Smooth muscle cell (in vitro differentiated cells): Measurements from ENCODE around the gene KRTAP1-5. TPM values are rescaled to one million over a fixed set of nuclear protein-coding genes. Genes with fewer than 3 reads are reported as not detected.

ENCODE experiments used
- DNase-seq: peaks from one replicate; lab custom pipeline; 2025; ENCODE audit not compliant: unreplicated experiment; lab: John Stamatoyannopoulos, UW
- H2AFZ ChIP-seq: fragments of 200-600 bp; sonication (generic); 2 replicates; pipeline ENCODE4 v1.6.0; 2016; ENCODE audit warnings: antibody characterized with exemption, low read depth, mild to moderate bottlenecking
- H3F3A ChIP-seq: fragments of 200-600 bp; sonication (generic); 2 replicates; pipeline ENCODE4 v1.6.0; 2017; ENCODE audit warnings: antibody characterized with exemption, low read depth
- H3K27ac ChIP-seq: fragments of 200-600 bp; sonication (generic); 2 replicates; pipeline ENCODE4 v1.5.1; 2016; ENCODE audit warnings: low read depth, mild to moderate bottlenecking
- H3K27me3 ChIP-seq: fragments of 200-600 bp; sonication (generic); 2 replicates; pipeline ENCODE4 v1.6.1; 2016; ENCODE audit warnings: low read depth, mild to moderate bottlenecking
- H3K36me3 ChIP-seq: fragments of 200-600 bp; sonication (generic); 2 replicates; pipeline ENCODE4 v1.5.1; 2016; ENCODE audit warnings: low read depth
- H3K4me1 ChIP-seq: fragments of 200-600 bp; sonication (generic); 2 replicates; pipeline ENCODE4 v1.5.1; 2016; ENCODE audit warnings: low read depth
- H3K4me2 ChIP-seq: fragments of 200-600 bp; sonication (generic); 2 replicates; pipeline ENCODE4 v1.6.0; 2016; ENCODE audit warnings: mild to moderate bottlenecking
- H3K4me3 ChIP-seq: fragments of 200-600 bp; sonication (generic); 2 replicates; pipeline ENCODE4 v1.5.1; 2016; ENCODE audit warnings: mild to moderate bottlenecking
- H3K79me2 ChIP-seq: fragments of 200-600 bp; sonication (generic); 2 replicates; pipeline ENCODE4 v1.6.0; 2016; ENCODE audit warnings: low read depth, mild to moderate bottlenecking
- H3K9ac ChIP-seq: fragments of 200-600 bp; sonication (generic); 2 replicates; pipeline ENCODE4 v1.6.0; 2016; ENCODE audit warnings: low read depth
- H3K9me3 ChIP-seq: fragments of 200-600 bp; sonication (generic); replicated peaks from 2 replicates; pipeline ENCODE4 v1.5.1; 2016; ENCODE audit warnings: low read depth
- H4K20me1 ChIP-seq: fragments of 200-600 bp; sonication (generic); 2 replicates; pipeline ENCODE4 v1.6.0; 2016; ENCODE audit warnings: low read depth
- CTCF ChIP-seq: fragments of 200-600 bp; sonication (generic); IDR thresholded peaks from 2 replicates; pipeline ENCODE4 v1.5.1; 2017; ENCODE audit warnings: borderline replicate concordance, mild to moderate bottlenecking, antibody characterized with exemption; ENCODE audit not compliant: insufficient read depth, poor library complexity, severe bottlenecking
- WGBS: methylation state at CpG from one replicate; pipeline ENCODE4 v1.1.7; 2016; ENCODE audit warnings: low lambda C conversion rate; 5-methylcytosine and 5-hydroxymethylcytosine counted together
- polyA plus RNA-seq: library from polyadenylated mRNA; unstranded; fragments of >200 nt; fragmentation: Nextera tagmentation; extraction: Ambion mirVana; gene quantifications from 2 replicates; pipeline ENCODE4 v1.2.1, GENCODE V29; 2016
- total RNA-seq: library from RNA; depleted of rRNA; stranded (reverse); fragments of >200 nt; gene quantifications from 2 replicates; pipeline ENCODE4 v1.2.3, GENCODE V29; 2014

The KRTAP1-5 gene
- total and polyA plus RNA-seq, 2 experiments from 2014 or later = 1.1 to 3.0 TPM

GRCh38 chr17:41020336-41020735, 6.7 kb downstream of the KRTAP1-5 start:
- H3K9me3 ChIP-seq = no peaks in the 10 kb centered on the region
- H3K79me2 ChIP-seq = no peaks in the 10 kb centered on the region
- H3K4me3 ChIP-seq = no peak overlapping the region
- DNase-seq = no peak
- no peak overlapping the region for H3K9ac ChIP-seq
- no peak overlapping the region for H2AFZ ChIP-seq
- H3K36me3 ChIP-seq = no peaks in the 10 kb centered on the region
- TF ChIP-seq CTCF = no peak
- H4K20me1 ChIP-seq = no peaks in the 10 kb centered on the region
- H3K4me2 ChIP-seq = no peak overlapping the region
- no peak overlapping the region for H3K27ac ChIP-seq
- no peaks in the 10 kb centered on the region for H3K4me1 ChIP-seq
- no peaks in the 10 kb centered on the region for H3K27me3 ChIP-seq
- H3F3A ChIP-seq = no peaks in the 10 kb centered on the region

GRCh38 chr17:41019415-41019814, 7.6 kb downstream of the KRTAP1-5 start:
- Histone ChIP-seq H3K27me3 (no peaks in the 10 kb centered on the region), H3K9me3 (no peaks in the 10 kb centered on the region), H3K4me3 (no peak overlapping the region), H3K36me3 (no peaks in the 10 kb centered on the region), H3K9ac (no peak overlapping the region), H3K79me2 (no peaks in the 10 kb centered on the region), H3F3A (no peaks in the 10 kb centered on the region), H4K20me1 (no peaks in the 10 kb centered on the region), H2AFZ (no peak overlapping the region), H3K4me1 (no peaks in the 10 kb centered on the region), H3K27ac (no peak overlapping the region), H3K4me2 (no peak overlapping the region)
- 94% methylated on average over 3 of the region's 3 CpGs for WGBS
- no peak for TF ChIP-seq CTCF
- DNase-seq = no peak

- H3K36me3 ChIP-seq = no peaks in the 10 kb centered on the region
- H3K27me3 ChIP-seq = no peaks in the 10 kb centered on the region
- H4K20me1 ChIP-seq = no peaks in the 10 kb centered on the region
- DNase-seq = no peak
- 90% methylated on average over 3 of the region's 3 CpGs for WGBS
- no peak overlapping the region for H2AFZ ChIP-seq
- no peak overlapping the region for H3K9ac ChIP-seq
- H3K4me1 ChIP-seq = no peaks in the 10 kb centered on the region
- no peaks in the 10 kb centered on the region for H3K9me3 ChIP-seq
- no peak overlapping the region for H3K4me2 ChIP-seq
- no peaks in the 10 kb centered on the region for H3F3A ChIP-seq
- H3K79me2 ChIP-seq = no peaks in the 10 kb centered on the region
- H3K27ac ChIP-seq = no peak overlapping the region
- no peak overlapping the region for H3K4me3 ChIP-seq
- TF ChIP-seq CTCF = no peak
Observed at GRCh38 chr17:41018541-41018940, 8.5 kb downstream of the KRTAP1-5 start.

GRCh38 chr17:41016578-41017215, 10.3 kb downstream of the KRTAP1-5 start:
- no peaks in the 10 kb centered on the region for H3K9me3 ChIP-seq
- no peak for TF ChIP-seq CTCF
- no peaks in the 10 kb centered on the region for H3K4me1 ChIP-seq

More at GRCh38 chr17:41016578-41017215, 10.3 kb downstream of the KRTAP1-5 start:
- Histone ChIP-seq H3K27ac (no peak overlapping the region), H3K27me3 (no peaks in the 10 kb centered on the region), H3K4me2 (no peak overlapping the region), H3F3A (no peaks in the 10 kb centered on the region), H3K4me3 (no peak overlapping the region), H4K20me1 (no peaks in the 10 kb centered on the region), H3K79me2 (no peaks in the 10 kb centered on the region), H2AFZ (no peak overlapping the region), H3K9ac (no peak overlapping the region), H3K36me3 (no peaks in the 10 kb centered on the region)
- no peak for DNase-seq
- 93% methylated on average over 13 of the region's 13 CpGs for WGBS
